Psoas muscle (tissue), 8 donors: ENCODE results near the gene FNDC11. TPM values are rescaled to one million over a fixed set of nuclear protein-coding genes. Genes with fewer than 3 reads are reported as not detected.

Experiments used
- ATAC-seq, 4 donors: fragments of 200-7000 bp; cut with Tn5 transposase; one replicate each; pipeline ENCODE4 v1.9.1; 2020; ENCODE audit warnings: moderate library complexity in 3 of 4, mild to moderate bottlenecking in 2 of 4
- DNase-seq, 2 donors: peaks; one replicate each; pipeline ENCODE4 v3.0.0-alpha.2; 2020
- H3K27ac ChIP-seq: fragments of 200-600 bp; one replicate; pipeline ENCODE4 v1.8.0; 2022
- H3K27me3 ChIP-seq, 3 donors: fragments of 200-600 bp in 1 of 3; one replicate each; pipeline versions ENCODE4 v1.6.1 to v1.8.0; 2013 to 2022; ENCODE audit warnings: low read length in 2 of 3, mild to moderate bottlenecking in 2 of 3, moderate library complexity in 1 of 3; ENCODE audit not compliant: insufficient read depth in 3 of 3
- H3K36me3 ChIP-seq, 2 donors: fragments of 200-600 bp in 1 of 2; one replicate each; pipeline versions ENCODE4 v1.6.1 to v1.8.0; 2013 to 2022; ENCODE audit warnings: low read depth in 1 of 2, mild to moderate bottlenecking in 1 of 2, moderate library complexity in 1 of 2; ENCODE audit not compliant: insufficient read depth in 1 of 2
- H3K4me1 ChIP-seq: fragments of 200-600 bp; one replicate; pipeline ENCODE4 v1.8.0; 2022
- H3K4me3 ChIP-seq: fragments of 200-600 bp; one replicate; pipeline ENCODE4 v1.8.0; 2022; ENCODE audit warnings: mild to moderate bottlenecking
- H3K9me3 ChIP-seq: fragments of 200-600 bp; one replicate; pipeline ENCODE4 v1.8.0; 2022
- WGBS, 3 donors: extraction: QIAGEN DNeasy Blood & Tissue Kit; methylation state at CpG; one replicate each; pipeline versions ENCODE4 v1.1.6 to v1.1.7; 2013; 5-methylcytosine and 5-hydroxymethylcytosine counted together
- intact Hi-C, 2 donors: fragments of 100-400 bp; cut with DNase I; formaldehyde crosslinking; loops; one replicate each; pipeline versions ENCODE4 v1.11.0 to v1.14.2; 2022
- polyA plus RNA-seq, 3 donors: library from polyadenylated mRNA; stranded (reverse); fragments of 200-250 nt; gene quantifications; one replicate each; pipeline ENCODE4 v1.2.3, GENCODE V29; 2013
- total RNA-seq, 4 donors: library from RNA; stranded (reverse); fragmentation: NEBNext Ultra II Directional in 2 of 4; extraction: Animal tissue kit (Norgen Biotek cat#: 25700) in 2 of 4; gene quantifications; one replicate each; pipeline versions ENCODE4 v1.2.1 to v1.2.4, GENCODE V29; 2021 to 2023
- TF ChIP-seq, protein P1 (sequence below): fragments of 200-600 bp; IDR thresholded peaks from one replicate; pipeline ENCODE4 v1.8.0; 2022; ENCODE audit warnings: antibody characterized with exemption
- donor health status: healthy with polysubstance abuse.
- donor health status: DM: no; HTN: no; CAD: no; lungs with moderate emphysema.
- donor health status: Bipolar disorder and iron deficiency.
- donor health status: healthy.
- donor health status: DM: yes; HTN: yes; CAD: no.
- donor health status: DM: no; HTN: no; CAD: no.
- donor health status: DM: no; HTN: no; CAD: no.
- donor health status: DM: yes; HTN: yes; CAD: no.

Gene FNDC11
- total and polyA plus RNA-seq, 7 donors, result 0.07 to 0.14 (median 0.08) TPM; not detected in 4

DNA sequence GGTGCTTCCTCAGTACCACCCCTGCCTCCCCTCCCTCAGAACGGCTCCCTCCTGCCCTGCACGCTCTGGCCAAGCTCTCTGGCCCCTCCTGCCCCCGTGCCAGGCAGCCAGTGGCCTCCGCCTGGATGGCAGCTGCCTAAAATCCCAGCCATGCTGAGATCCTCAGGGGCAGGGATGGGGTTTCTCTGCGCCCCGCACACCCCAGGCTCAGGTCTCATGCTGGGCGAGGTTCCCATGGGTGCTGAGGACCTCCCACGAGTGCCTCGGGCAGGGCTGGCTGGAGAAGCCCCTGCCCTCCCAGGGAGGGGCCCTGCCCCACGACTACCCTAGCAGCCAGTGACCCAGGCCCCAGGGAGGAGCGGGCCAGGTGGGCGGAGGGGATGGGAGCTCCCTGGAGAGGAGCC is 19.5 kb upstream of the FNDC11 start:
- H3K9me3 ChIP-seq, result no peaks in the 10 kb centered on the region
- TF ChIP-seq, protein P1, sequence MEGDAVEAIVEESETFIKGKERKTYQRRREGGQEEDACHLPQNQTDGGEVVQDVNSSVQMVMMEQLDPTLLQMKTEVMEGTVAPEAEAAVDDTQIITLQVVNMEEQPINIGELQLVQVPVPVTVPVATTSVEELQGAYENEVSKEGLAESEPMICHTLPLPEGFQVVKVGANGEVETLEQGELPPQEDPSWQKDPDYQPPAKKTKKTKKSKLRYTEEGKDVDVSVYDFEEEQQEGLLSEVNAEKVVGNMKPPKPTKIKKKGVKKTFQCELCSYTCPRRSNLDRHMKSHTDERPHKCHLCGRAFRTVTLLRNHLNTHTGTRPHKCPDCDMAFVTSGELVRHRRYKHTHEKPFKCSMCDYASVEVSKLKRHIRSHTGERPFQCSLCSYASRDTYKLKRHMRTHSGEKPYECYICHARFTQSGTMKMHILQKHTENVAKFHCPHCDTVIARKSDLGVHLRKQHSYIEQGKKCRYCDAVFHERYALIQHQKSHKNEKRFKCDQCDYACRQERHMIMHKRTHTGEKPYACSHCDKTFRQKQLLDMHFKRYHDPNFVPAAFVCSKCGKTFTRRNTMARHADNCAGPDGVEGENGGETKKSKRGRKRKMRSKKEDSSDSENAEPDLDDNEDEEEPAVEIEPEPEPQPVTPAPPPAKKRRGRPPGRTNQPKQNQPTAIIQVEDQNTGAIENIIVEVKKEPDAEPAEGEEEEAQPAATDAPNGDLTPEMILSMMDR, result no peak
- no peaks in the 10 kb centered on the region for H3K36me3 ChIP-seq
- intact Hi-C loops, result no loop called here
- no peaks in the 10 kb centered on the region for H3K4me1 ChIP-seq
- no peak overlapping the region for H3K4me3 ChIP-seq
- no peak overlapping the region for H3K27ac ChIP-seq
- ATAC-seq (no peak), DNase-seq (no peak)
- 38 to 45% (median 39%) methylated on average over 12 of the region's 12 CpGs for WGBS, 3 donors
- peaks cover 0 to 58% (median 18%) of the 10 kb centered on the region in 3 donors for H3K27me3 ChIP-seq

DNA sequence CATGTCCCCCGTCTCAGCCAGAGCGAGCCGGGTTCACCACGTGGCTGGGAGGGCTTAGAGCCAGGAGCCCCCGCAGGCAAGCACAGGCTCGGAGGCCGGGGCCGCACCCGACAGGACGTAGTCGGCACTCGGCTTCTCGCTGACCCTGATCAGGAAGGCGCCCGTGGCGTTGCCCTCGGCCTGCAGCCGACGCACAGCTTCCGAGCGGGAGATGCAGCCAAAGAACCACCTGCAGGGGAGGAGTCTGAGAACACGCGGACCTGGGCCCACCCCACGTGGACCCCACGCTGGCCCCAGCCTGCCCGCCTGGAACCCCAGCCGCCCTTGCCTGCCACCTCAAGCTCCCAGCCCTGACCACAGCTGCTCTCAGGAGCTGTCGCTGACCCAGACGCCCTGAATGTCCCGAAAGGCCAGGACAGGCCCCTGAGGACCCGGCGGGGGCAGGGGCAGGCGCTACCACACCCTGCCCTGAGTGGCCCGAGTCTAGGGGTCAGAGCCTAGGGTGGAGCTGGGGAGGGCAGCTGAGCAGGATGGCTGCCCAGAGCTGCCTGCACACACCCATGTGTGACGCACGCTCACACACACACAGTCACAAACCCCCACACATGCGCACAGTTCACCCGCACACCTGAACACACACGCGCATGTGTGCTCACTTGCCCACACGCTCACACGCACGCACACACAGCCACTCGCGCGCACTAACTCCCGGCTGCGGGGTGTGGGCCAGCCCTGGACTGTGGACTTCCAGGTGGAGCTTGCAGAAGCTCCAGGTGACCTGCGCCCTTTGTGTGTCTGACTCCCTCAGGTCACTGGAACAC is 18.9 kb upstream of the FNDC11 start:
- DNase-seq (peak; percentile 14 to 55), ATAC-seq (no peak)
- WGBS, 3 donors, result 39 to 55% (median 42%) methylated on average over 31 to 49 of the region's 49 CpGs
- Histone ChIP-seq H3K4me3 (no peak overlapping the region), H3K36me3 (no peaks in the 10 kb centered on the region), H3K27ac (no peak overlapping the region), H3K9me3 (no peaks in the 10 kb centered on the region), H3K4me1 (no peaks in the 10 kb centered on the region), H3K27me3 (peaks cover 0 to 52% (median 18%) of the 10 kb centered on the region in 3 donors)
- intact Hi-C loops, result loop anchor here (5.0 kb wide), 4 partner anchors 77 to 437 kb away; no protein-coding TSS in a partner anchor
- TF ChIP-seq, protein P1, result no peak

DNA sequence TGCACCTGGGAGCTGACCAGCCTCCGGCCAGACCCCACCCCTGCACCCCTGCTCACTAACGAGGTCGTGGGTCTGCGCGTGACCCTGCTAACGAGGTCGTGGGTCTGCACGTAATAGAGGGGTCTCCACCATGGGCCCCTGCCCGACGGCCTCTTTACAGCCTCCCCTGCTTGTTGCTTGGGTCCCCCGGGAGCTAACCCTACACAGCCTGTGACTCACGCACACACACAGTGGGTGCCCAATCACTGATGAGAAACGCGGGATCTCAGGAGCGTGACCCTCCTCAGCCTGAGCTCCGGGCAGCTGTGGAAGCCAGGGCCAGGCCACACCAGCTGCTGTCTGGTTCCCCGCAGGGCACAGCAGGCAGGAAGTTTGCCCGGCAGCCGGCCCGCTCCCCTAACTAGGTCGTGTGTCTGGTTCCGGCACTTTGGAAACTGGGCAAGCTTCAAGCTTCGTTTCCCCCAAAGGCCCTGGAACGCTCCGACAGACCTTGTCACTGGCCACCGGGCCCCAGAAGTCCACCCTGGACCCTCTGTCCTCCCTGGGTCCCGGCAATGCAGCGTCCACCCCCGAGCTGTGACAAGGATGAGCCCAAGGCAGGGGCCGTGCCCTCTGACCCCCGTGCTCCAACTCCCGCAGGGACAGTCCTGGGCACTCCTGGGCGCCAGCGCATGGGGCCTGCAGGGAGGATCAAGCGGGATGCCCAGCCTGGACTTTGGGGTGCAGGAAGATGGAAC is 17.6 kb upstream of the FNDC11 start:
- DNase-seq (peak in 1 of 2 donors; percentile 19), ATAC-seq (peak in 1 of 4 donors; percentile 9)
- 32 to 44% (median 35%) methylated on average over 27 to 35 of the region's 35 CpGs for WGBS, 3 donors
- no peaks in the 10 kb centered on the region for H3K9me3 ChIP-seq
- H3K27ac ChIP-seq, result no peak overlapping the region
- TF ChIP-seq, protein P1, result no peak
- no peaks in the 10 kb centered on the region for H3K4me1 ChIP-seq
- no peaks in the 10 kb centered on the region for H3K36me3 ChIP-seq
- intact Hi-C loops, result loop anchor here (5.0 kb wide), 4 partner anchors 76 to 436 kb away; no protein-coding TSS in a partner anchor
- no peak overlapping the region for H3K4me3 ChIP-seq
- H3K27me3 ChIP-seq, result peaks cover 0 to 44% (median 16%) of the 10 kb centered on the region in 3 donors

DNA sequence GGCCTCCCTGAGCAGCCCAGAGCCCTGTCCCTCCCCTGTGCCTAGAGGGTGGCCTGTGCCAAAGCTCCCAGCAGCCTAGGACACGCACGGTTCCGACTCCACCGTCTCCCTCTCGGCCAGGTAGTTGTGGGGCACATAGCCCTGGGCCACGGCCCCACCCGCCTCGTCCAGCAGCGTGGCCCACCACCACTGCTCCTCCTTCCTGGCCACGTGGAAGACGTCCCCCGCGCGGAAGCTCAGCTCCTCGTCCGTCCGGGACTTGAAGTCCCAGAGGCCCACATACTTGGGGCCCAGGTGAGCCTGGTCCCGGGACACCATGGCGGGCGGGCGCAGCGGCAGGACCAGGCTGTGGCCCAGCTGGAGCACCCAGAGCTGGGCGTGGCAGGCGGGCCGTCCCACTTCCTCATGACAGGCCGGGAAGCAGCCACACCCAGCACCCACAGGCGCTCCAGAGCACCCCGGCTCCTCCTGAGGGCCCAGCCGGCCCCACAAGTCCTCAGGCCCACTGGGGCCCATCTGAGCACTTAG is 16.9 kb upstream of the FNDC11 start, which contains the start of gene PTK6:
PTK6 (minus strand) TSS at position 380 of the 528 bp plus-strand sequence; CDS start at position 318, 62 bp downstream.
- Histone ChIP-seq H3K4me1 (no peaks in the 10 kb centered on the region), H3K27ac (no peak within 1 kb of the TSS), H3K4me3 (peak within 1 kb of the TSS; percentile 34), H3K9me3 (no peaks in the 10 kb centered on the region), H3K36me3 (no peaks in the 10 kb centered on the region), H3K27me3 (peaks cover 0 to 44% (median 16%) of the 10 kb centered on the region in 3 donors)
- ATAC-seq, result peak in 3 of 4 donors; percentile 3 to 14 (median 11)
- peak; percentile 50 to 78 for DNase-seq
- 74 to 83% (median 76%) methylated on average over 23 to 29 of the region's 29 CpGs for WGBS, 3 donors
- intact Hi-C loops, result loop anchor here (5.0 kb wide), 4 partner anchors 75 to 435 kb away; no protein-coding TSS in a partner anchor
- TF ChIP-seq, protein P1, result no peak
